Fibroblast of pulmonary artery (primary cell): ENCODE results near the gene NDRG4.

Experiments used
- DNase-seq: peaks from one replicate; pipeline ENCODE4 v3.0.0-alpha.2; 2010; ENCODE audit warnings: low read depth
- H3K4me3 ChIP-seq: replicated peaks from 2 replicates; pipeline ENCODE4 v1.5.1; 2011; ENCODE audit warnings: low read depth, mild to moderate bottlenecking, control low read depth, low read length, moderate library complexity
- TF ChIP-seq, protein P1 (sequence below): IDR thresholded peaks from 2 replicates; pipeline ENCODE4 v1.5.1; 2011; ENCODE audit warnings: mild to moderate bottlenecking, control low read depth, low read length, inconsistent platforms; ENCODE audit errors: missing control alignments

The NDRG4 gene

DNA sequence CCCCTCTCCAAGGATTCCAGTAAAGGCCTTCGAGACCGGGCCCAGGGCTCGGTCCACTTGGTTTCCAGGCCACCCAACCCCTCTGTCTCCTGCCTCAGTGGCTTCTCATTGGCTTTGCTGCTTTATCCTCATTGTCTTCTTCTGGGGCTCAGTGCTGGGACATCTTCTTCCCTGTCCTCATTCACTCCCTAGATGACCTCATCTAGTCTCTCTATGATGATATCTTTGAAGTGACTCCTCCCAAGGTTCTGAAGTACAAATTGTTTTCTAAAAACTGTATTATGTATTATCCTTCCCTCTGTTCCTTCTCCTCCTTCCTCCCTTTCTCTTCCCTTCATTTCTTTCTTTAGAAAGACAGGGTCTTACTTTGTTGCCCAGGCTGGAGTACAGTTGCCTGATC is 27.1 kb upstream of the NDRG4 start:
- TF ChIP-seq, protein P1, sequence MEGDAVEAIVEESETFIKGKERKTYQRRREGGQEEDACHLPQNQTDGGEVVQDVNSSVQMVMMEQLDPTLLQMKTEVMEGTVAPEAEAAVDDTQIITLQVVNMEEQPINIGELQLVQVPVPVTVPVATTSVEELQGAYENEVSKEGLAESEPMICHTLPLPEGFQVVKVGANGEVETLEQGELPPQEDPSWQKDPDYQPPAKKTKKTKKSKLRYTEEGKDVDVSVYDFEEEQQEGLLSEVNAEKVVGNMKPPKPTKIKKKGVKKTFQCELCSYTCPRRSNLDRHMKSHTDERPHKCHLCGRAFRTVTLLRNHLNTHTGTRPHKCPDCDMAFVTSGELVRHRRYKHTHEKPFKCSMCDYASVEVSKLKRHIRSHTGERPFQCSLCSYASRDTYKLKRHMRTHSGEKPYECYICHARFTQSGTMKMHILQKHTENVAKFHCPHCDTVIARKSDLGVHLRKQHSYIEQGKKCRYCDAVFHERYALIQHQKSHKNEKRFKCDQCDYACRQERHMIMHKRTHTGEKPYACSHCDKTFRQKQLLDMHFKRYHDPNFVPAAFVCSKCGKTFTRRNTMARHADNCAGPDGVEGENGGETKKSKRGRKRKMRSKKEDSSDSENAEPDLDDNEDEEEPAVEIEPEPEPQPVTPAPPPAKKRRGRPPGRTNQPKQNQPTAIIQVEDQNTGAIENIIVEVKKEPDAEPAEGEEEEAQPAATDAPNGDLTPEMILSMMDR = no peak
- H3K4me3 ChIP-seq = no peak overlapping the region
- no peak for DNase-seq

DNA sequence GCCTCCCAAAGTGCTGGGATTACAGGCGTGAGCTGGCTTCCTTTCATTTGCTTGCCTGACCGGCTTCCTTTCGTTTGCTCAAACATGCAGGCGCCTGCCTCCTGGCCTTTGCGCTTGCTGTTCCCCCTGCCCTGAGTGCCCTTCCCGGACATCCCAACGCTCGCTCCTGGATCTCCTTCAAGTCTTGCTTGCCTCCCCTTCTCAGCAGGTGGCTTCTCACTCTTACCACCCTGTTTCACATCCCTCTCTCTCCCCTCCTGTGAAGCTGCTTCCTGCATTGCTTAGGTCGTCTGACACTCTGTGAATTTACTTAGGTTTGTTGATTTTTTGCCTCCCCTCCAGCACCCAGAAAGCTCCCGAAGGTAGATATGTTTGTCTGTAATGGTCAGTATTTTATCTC is 25.6 kb upstream of the NDRG4 start:
- no peak for DNase-seq
- TF ChIP-seq, protein P1 = no peak

DNA sequence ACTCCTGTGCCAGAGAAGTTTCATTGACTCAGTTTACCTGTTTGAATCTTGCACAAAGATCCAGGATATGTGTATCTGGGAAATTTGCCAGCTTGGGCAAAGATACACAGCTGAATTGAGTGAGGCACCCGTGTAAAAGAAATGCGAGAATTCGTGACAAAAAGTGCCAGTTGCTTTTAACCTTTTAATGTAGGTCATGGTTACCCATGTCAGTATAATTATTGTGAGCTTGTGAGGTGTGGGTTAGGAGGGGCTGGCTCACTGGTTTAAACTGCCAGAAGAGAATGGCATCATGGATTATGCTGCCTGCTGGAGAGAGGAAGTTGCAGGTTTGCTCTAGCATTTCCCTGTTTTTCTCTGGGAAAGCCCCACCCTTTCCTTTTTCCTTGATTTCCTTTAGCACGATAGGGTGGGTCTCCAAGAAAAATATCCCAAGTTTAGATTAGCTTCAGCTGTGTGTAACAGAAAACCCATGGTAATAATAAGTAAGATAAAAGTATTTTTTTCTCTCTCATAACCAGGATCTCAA is 24.8 kb upstream of the NDRG4 start:
- TF ChIP-seq, protein P1 = no peak
- H3K4me3 ChIP-seq = no peak overlapping the region
- no peak for DNase-seq

More for the DNA sequence above, 25.6 kb upstream of the NDRG4 start:
- no peak overlapping the region for H3K4me3 ChIP-seq

DNA sequence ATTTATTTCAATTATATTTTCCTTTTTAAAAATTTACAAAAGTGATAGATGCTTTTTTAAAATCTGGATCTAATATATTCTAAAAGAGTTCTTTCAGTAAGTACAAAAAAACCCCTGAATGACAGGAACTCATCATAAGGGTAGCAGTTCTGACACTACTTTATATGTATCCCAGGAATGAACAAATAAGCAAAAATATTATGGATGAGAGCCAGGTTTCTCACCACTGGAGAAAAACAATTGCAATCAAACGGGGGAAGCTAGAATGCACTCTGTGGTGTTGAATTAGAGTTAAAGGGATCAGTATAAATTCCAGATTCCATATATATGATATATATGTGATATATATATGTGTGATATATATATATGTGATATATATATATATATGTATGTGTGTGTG is 23.2 kb upstream of the NDRG4 start:
- no peak for DNase-seq

DNA sequence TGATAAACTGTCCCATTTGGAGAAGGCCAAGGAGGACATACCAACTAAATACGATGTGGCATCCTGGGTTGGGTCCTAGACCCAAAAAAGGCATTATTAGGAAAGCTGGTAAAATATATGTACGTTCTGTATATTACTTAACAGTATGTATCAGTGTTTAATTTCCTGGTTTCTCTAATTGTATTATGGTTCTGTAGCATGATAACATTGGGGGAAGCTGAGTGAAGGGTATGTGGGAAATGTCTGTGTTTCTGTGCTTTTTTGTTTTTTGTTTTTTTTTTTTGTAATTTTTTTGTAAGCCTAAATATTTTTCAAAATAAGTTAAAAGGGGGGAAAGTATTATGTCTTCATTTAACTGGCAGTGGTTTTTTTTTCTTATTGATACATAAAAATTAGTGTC is 21.5 kb upstream of the NDRG4 start:
- no peak for DNase-seq
- no peak overlapping the region for H3K4me3 ChIP-seq
- TF ChIP-seq, protein P1 = no peak

More for the DNA sequence above, 23.2 kb upstream of the NDRG4 start:
- TF ChIP-seq, protein P1 = no peak
- H3K4me3 ChIP-seq = no peak overlapping the region

DNA sequence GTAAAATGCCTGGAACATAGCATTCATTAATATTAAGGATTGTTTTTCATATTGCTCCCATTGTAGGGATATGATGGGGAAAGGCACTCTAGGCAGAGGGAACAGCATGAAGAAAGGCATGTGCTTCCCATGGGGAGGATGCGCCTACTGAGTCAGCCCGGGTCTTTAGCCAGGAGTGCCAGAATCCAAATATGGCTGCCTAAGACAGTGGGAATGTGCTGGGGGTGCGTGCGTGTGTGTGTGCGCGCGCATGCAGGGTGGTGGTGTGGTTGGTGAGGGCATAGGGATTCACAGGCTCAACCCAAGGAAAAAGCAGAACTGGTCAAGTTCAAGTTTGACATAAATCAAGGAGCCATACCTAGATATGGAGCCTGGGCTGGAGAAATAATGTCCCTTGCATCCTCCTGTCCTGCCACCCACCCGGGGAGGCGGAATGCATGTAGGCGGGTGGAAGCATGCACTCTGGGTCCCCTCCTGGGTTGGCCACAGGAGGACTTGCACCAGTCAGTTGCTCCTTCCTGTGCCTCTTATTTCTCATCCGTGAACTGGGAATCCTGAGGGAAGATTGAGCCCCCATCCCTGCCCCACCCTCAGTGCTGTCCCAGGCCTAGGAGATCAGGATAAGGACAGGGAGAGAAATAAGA is 18.6 kb upstream of the NDRG4 start:
- no peak overlapping the region for H3K4me3 ChIP-seq
- no peak for DNase-seq
- TF ChIP-seq, protein P1 = no peak

DNA sequence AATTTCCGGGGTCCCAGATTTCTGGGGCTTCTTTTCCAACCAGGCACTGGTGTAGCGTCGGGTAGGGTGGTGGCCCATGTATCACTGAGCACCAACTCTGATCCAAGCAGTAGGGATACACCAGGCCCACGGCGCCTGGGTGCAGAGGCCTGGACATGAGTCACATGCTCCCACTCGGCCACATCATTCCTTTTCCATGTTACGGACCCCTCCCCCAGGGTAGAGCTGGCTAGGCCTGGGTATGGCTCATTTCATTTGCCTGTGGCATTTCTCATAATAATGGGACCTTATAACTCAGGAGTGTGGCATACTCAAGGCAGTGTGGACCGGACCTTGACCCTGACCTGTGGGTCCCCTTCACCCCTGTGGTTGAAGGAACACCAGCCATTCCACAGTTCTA is 18.0 kb upstream of the NDRG4 start:
- TF ChIP-seq, protein P1 = no peak
- DNase-seq = no peak
- H3K4me3 ChIP-seq = no peak overlapping the region
